Measurements from ENCODE around the gene DYRK1B.

The DYRK1B gene

DNA sequence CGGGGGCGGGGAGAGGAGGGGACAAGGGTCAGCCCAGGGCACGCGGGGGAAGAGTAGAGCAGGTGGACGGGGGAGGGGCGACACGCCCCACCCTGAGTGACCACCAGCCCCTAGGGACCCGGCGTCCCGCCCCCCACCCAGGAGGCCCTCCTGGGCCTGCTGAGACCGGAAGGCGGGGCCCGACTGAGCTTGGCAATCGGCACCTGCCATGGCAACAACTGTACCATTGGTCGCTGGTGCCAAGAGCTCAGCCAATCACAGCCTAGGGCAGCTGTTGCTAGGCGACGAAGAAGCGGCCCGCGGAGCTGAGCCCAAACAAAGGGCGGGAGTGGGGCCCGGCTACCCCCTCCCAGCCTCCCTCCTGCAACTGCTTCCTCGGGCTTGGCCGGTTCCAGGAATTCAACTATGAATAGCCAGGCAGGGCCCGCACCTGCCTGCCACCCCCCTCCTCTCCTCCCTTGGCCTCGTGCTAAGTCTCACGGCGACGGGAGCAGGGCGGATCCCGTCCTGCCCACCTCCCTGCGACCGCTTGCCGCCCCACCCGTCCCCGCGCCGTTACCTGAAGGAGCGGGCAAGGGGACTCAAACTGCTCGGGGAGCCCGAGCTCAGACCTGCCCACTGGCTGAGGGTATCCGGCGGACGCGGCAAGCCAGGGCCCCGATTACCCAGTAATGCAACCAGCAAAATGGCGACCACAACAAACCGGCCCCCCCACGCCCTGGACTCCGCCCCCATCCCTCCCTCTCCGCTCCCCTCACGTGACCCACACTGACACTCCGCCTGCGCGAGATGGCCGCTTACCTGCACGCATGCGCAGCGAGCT, at the start of gene DYRK1B:
DYRK1B (minus strand) TSS at position 699 of the 823 bp plus-strand sequence. CDS start 2,295 bp downstream, outside the sequence.
- no peak for TF ChIP-seq GATA3 (IDR thresholded peaks at IDR 0.05; ENCODE audit: low read depth, low read length)
- TF ChIP-seq GATA2 (IDR thresholded peaks at IDR 0.05; ENCODE audit: low read depth, low read length), result no peak

DNA sequence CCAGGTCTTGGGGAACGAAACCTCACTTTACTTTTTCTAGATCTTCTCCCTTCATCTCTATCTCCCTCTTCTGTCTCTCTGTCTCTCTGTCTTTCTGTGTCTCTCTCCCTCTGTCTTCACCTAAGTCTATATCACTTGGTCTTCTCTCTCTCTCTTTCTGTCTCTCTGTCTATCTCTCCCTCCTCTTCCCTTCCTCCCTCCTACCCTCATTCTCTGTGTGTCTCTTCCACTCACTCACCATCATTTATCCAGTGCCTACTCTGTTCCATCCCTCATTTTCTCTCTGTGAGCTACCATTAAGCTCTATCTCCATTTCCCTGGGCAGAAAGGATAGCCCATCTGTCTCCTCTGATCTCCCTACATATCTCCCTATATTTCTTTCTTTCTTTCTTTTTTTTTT, 44.4 kb upstream of the DYRK1B start:
- no peak for TF ChIP-seq GATA2 (IDR thresholded peaks at IDR 0.05; ENCODE audit: low read depth, low read length)

GRCh38 chr19:39874404-39874803, 40.4 kb upstream of the DYRK1B start:
- no peak for TF ChIP-seq GATA3 (IDR thresholded peaks at IDR 0.05; ENCODE audit: low read depth, low read length)
- no peak for TF ChIP-seq GATA2 (IDR thresholded peaks at IDR 0.05; ENCODE audit: low read depth, low read length)

GRCh38 chr19:39873385-39873784, 39.4 kb upstream of the DYRK1B start:
- TF ChIP-seq GATA2 (IDR thresholded peaks at IDR 0.05; ENCODE audit: low read depth, low read length), result no peak
- no peak for TF ChIP-seq GATA3 (IDR thresholded peaks at IDR 0.05; ENCODE audit: low read depth, low read length)

DNA sequence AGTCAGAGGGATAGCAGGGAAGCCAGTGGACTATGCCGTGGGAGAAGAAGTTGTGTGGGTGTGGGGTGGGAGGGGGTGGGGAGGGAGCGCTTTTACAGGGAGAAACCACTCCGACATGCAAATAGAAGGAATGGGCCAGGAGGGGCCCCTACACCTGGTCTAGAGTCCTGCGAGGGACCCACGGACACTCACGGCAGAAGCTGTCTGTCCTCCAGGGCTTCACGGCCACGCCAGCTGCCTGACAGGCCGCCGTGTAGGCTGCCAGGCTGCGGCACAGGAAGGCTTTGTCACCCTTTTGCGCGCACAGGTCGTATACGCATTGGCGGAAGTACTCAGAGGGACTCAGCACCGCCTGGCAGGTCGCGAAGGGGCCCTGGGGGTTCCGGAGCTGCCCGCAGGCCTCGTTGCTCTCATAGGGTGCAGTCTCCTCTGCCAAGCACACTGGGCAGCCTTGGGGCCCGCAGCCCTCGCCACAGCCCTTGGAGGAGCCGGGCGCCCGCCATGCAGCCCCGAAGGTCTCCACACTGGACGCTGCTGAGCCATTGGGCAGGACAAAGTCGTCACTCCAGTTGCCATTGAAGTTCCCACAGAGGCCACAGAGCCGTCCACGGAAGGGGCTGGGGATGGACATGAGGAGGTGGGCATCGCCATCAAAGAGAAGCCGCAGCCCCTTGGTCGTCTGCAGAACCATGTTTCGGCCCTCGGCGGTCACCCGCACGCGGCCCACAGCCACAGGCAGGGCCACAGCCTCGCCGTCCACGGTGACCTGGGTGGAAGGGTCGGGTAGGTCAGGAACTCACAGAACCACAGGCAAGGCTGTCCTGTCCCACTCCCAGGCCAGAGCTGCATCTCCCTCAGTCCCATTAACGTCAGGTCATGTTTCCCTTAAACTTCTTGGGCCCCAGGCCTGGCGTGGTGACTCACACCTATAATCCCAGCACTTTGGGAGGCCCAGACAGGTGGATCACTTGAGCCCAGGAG, 38.2 kb upstream of the DYRK1B start:
- no peak for TF ChIP-seq GATA2 (IDR thresholded peaks at IDR 0.05; ENCODE audit: low read depth, low read length)
- TF ChIP-seq GATA3 (IDR thresholded peaks at IDR 0.05; ENCODE audit: low read depth, low read length), result no peak

DNA sequence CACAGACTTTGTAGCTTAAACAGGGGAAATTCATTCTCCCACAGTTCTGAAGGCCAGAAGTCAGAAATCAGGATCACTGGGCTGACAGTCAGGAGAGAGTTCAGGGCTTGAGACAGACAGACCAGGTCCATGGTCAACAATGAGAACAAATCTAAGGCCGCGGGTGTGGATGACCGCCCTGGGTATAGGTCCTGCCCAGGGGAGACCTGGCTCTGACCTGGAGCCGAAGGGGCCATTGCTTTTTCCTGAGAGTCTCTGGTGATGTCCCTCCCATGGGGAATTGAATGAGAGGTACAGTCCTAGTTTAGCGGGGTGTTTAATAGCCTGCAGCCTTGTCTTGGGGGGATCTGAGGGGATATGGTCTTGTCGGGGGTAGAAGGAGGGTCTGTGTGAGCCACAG, 37.4 kb upstream of the DYRK1B start:
- TF ChIP-seq GATA2 (IDR thresholded peaks at IDR 0.05; ENCODE audit: low read depth, low read length) (no peak), GATA3 (IDR thresholded peaks at IDR 0.05; ENCODE audit: low read depth, low read length) (no peak)

DNA sequence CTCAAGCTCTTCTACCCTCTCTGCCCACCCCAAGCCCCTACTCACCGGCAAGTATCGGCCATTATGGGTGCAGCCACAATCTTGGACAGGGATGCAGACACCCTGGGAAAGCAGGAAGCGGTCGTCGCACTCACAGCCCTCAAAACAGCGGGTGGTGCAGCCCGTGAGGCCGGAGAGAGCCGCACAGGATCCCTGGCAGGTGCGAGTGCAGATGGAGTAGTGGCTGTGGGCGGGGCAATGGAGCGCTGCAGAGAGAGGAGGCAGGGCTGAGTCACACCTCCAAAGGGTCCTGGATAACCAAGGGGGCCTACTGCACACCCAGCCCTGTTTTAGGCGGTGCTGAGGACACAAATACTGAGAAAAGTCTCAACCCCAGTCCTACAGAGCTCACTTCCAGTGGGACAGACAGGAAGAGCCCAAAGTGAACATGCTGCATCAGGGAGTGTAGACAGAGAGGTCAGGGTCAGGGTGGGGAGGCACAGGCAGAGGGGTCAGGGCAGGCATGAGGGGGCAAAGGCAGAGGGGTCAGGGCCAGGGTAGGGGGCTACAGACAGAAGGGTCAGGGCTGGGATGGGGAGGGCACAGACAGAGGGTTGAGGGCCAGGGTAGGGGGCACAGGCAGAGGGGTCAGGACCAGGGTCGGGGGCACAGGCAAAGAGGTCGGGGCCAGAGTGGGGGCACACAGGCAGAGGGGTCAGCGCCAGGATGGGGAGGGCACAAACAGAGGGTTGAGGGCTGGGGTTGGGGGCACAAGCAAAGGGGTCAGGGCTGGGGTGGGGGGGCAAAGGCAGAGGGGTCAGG, 36.4 kb upstream of the DYRK1B start:
- TF ChIP-seq GATA3 (IDR thresholded peaks at IDR 0.05; ENCODE audit: low read depth, low read length), result no peak
- TF ChIP-seq GATA2 (IDR thresholded peaks at IDR 0.05; ENCODE audit: low read depth, low read length), result no peak

DNA sequence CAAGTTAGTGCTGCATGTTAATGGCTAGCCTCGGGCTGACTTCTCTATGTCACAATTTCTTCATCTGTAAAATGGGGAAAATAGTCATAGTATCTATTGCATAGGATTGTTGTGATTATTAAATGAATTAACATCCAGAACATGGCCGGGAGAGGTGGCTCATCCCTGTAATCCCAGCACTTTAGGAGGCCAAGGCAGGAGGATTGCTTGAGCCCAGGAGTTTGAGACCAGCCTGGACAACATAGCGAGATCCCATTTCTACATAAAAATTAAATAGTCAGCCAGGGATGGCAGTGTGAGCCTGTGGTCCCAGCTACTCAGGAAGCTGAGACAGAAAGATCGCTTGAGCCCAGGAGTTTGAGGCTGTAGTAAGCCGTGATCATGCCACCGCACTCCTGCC, 34.0 kb upstream of the DYRK1B start:
- TF ChIP-seq GATA3 (IDR thresholded peaks at IDR 0.05; ENCODE audit: low read depth, low read length), result no peak

- TF ChIP-seq GATA2 (IDR thresholded peaks at IDR 0.05; ENCODE audit: low read depth, low read length) (no peak), GATA3 (IDR thresholded peaks at IDR 0.05; ENCODE audit: low read depth, low read length) (no peak)
Observed at GRCh38 chr19:39867133-39867532, 33.2 kb upstream of the DYRK1B start.

DNA sequence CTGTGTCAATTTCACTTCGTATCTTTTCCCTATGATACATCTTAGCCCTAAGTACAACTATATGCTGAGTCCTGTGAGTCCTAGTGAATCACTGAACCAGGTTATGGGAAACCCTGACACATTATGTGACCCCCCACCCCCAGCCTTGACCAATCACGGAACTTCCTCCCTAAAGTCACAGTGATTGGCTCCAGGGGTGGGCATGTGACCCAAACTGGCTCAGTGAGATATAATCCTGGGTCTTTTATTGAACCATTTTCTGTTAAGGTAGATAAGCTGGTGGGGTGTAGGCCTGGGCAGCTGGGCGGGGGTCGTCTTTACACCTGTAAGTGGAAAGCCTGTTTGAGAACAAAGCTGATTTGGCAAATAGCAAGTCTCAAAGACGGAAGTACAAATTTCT, 32.0 kb upstream of the DYRK1B start:
- no peak for TF ChIP-seq GATA2 (IDR thresholded peaks at IDR 0.05; ENCODE audit: low read depth, low read length)

- TF ChIP-seq GATA2 (IDR thresholded peaks at IDR 0.05; ENCODE audit: low read depth, low read length) (no peak), GATA3 (IDR thresholded peaks at IDR 0.05; ENCODE audit: low read depth, low read length) (no peak)
Observed at GRCh38 chr19:39865186-39865585, 31.2 kb upstream of the DYRK1B start.

DNA sequence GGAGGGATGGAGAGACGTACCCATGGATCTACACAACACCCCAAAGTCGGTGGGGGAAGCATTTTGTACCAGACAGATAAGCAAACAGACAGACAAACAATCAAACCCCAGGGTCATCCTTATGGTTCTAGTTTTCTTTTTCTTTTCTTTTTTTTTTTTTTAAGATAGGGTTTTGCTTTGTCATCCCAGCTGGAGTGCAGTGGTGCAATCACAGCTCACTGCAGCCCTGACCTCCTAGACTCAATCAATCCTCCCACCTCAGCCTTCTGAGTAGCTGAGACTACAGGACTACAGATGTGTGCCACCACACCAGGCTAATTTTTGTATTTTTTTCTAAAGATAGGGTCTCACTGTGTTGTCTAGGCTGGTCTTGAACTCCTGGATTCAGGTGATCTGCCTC, 30.2 kb upstream of the DYRK1B start:
- no peak for TF ChIP-seq GATA3 (IDR thresholded peaks at IDR 0.05; ENCODE audit: low read depth, low read length)
- no peak for TF ChIP-seq GATA2 (IDR thresholded peaks at IDR 0.05; ENCODE audit: low read depth, low read length)

- TF ChIP-seq GATA2 (IDR thresholded peaks at IDR 0.05; ENCODE audit: low read depth, low read length), result no peak
- no peak for TF ChIP-seq GATA3 (IDR thresholded peaks at IDR 0.05; ENCODE audit: low read depth, low read length)
Observed at GRCh38 chr19:39858541-39858940, 24.6 kb upstream of the DYRK1B start.

DNA sequence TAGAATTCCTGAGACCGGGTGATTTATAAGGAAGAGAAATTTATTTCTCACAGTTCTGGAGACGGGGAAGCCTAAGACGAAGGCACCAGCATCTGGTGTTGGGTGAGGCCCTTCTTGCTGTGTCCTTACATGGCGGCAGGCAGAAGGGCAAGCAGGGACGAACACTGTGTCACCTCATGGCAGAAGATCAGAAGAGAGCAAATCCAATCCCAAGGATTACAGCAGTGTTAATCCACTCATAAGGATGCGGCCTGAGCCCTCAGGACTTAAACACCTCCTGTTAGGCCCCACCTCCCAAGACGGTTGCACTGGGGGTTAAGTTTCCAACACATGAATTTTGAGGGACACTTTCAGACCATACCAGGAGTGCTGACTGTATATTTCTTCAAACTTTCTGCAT, 18.9 kb upstream of the DYRK1B start:
- no peak for TF ChIP-seq GATA3 (IDR thresholded peaks at IDR 0.05; ENCODE audit: low read depth, low read length)
- TF ChIP-seq GATA2 (IDR thresholded peaks at IDR 0.05; ENCODE audit: low read depth, low read length), result no peak

Measured in SH-SY5Y (cell line).